M059J (cell line): Measurements from ENCODE around the gene RASL11B. TPM values are rescaled to one million over a fixed set of nuclear protein-coding genes. Genes with fewer than 3 reads are reported as not detected.

Experiments
- DNase-seq: peaks from one replicate; pipeline ENCODE4 v3.0.0-alpha.2; 2012; ENCODE audit warnings: low read depth
- total RNA-seq: library from RNA; depleted of rRNA; stranded (reverse); fragments of >200 nt; shearing (Covaris generic); gene quantifications from 2 replicates; pipeline ENCODE4 v1.2.3, GENCODE V29; 2014; rRNA removed

RASL11B gene
- total RNA-seq, 1 experiment from 2014 or later: 0.17 TPM

DNA sequence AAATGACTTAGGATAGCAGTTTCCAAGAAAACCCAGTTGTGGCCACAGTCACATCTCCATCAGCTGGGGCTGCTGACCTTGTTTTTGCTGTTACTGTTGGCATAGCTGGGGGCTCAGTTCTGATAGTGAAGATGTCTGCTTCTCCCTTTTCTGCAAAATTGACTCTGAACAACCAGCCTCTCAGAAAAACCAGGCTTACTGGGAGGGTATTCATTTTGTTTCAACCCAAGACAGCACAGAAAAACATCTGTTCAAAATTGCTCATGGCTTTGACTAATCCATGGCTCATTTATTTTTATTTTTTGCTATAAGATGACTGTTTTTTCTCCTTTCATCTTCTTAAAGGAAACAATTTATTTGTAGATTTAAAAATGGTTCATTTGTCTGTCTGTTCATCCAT is 53.1 kb downstream of the RASL11B start:
- DNase-seq: no peak

DNA sequence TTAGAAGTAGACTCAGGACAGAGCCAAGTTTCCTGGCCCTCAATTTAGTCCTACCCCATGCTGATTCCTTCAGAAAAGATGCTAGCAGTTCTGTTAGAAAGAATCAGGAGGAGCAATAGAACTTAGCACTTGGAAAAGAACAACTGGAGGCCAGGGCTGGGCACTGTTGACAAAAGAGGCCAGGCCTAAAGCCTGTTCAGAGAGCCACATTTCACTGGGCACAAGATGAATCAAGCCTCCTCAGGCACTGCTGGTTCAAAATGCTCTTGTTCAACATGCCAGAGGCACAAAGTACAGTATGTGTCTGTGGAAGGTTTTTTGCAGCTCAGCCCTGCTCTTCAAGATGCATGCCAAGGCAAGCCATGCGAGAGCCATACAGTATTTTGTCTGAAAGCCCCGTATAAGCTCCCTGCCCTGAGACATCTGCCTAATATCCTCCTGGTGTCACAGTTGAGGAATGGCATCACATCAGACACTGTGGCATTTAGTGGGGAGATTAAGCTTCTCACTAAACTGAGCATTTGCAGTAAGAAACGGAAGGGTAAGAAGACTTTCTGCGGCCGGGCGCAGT is 53.7 kb downstream of the RASL11B start:
- DNase-seq: no peak

Other genes with a start within 250 kb of the RASL11B start
- 5.2 and 11.4 TPM in 2 replicates for gene USP46, start 203.0 kb upstream of the RASL11B start, total RNA-seq
- gene ERVMER34-1, start 110.9 kb upstream of the RASL11B start, total RNA-seq: not detected in 2 replicates